GM12864 (cell line): ENCODE data around the gene THSD7A.

Experiments
- DNase-seq: peaks from one replicate; pipeline ENCODE4 v3.0.0-alpha.2; 2011; ENCODE audit warnings: low read depth
- H3K4me3 ChIP-seq: 2 replicates; pipeline ENCODE4 v1.5.1; 2011; ENCODE audit warnings: mild to moderate bottlenecking, low read depth, low read length, control low read depth
- TF ChIP-seq, protein P1 (sequence below): IDR thresholded peaks from 2 replicates; pipeline ENCODE4 v1.5.1; 2011; ENCODE audit warnings: low read depth, mild to moderate bottlenecking, moderate library complexity, low read length, control low read depth, inconsistent platforms; ENCODE audit errors: missing control alignments

The THSD7A gene

DNA sequence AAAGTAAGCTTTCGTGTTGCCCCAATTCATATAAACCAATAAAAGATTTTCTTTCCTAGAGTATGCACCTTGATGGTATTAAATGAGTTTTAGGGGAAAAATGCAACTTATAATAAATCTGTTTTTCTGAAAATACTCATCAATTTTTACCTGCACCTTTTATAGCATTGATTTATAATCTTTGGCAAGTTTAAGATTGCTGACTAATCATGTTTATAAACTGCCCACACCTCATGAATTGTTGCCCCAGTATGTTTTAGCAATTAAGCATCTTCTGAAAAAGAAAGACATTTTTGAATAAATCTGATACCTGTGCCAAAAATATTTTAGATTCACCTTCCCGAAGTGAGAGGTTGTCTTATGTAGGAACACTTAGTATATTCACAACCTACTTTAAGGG is 420.0 kb downstream of the THSD7A start:
- no peak overlapping the region for H3K4me3 ChIP-seq
- DNase-seq: no peak
- TF ChIP-seq, protein P1, sequence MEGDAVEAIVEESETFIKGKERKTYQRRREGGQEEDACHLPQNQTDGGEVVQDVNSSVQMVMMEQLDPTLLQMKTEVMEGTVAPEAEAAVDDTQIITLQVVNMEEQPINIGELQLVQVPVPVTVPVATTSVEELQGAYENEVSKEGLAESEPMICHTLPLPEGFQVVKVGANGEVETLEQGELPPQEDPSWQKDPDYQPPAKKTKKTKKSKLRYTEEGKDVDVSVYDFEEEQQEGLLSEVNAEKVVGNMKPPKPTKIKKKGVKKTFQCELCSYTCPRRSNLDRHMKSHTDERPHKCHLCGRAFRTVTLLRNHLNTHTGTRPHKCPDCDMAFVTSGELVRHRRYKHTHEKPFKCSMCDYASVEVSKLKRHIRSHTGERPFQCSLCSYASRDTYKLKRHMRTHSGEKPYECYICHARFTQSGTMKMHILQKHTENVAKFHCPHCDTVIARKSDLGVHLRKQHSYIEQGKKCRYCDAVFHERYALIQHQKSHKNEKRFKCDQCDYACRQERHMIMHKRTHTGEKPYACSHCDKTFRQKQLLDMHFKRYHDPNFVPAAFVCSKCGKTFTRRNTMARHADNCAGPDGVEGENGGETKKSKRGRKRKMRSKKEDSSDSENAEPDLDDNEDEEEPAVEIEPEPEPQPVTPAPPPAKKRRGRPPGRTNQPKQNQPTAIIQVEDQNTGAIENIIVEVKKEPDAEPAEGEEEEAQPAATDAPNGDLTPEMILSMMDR: no peak

DNA sequence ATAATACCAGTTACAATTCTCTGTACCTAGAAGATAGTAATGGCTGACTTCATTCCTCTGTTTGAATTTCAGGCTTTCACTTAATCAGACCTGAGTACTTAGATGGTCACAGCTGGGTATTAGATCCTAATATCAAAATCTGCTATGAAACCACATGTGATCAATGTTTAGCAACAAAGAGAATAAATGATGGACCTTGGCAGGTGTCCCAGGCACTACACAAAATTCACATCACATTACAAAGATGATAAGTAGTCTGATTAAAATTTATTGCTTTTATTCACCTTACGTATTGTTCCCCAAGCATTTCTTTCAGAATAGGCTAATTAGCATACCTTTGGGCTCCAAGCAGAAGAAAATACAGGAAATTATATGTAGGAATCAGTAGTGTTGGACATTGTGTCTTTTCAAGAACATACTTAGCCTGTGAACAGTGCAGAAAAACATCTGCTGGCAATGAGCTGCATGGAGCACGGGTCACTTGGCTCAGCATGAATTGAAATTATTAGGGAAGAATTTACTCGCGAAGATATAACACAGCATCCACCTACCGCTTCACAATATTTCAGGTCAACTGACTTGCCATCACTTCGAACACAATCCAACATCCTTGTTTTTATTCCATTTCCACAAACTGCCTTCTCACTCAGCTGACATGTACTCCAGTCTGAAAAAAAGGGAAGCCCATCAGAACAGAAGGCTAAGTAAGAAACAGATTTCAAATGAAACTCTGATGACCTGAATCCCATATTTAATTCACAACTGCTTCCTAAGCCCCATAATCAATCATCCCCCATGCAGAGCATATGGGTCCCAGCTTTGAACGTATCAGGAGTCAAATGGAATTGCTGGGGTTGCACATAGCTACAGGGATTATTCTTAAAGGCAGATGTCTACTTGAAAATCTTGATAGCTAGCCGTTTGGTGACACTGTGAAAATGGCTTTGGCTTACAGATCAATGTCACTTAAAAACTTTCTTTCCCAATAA is 421.0 kb downstream of the THSD7A start:
- TF ChIP-seq, protein P1: no peak
- H3K4me3 ChIP-seq: no peak overlapping the region
- DNase-seq: no peak

DNA sequence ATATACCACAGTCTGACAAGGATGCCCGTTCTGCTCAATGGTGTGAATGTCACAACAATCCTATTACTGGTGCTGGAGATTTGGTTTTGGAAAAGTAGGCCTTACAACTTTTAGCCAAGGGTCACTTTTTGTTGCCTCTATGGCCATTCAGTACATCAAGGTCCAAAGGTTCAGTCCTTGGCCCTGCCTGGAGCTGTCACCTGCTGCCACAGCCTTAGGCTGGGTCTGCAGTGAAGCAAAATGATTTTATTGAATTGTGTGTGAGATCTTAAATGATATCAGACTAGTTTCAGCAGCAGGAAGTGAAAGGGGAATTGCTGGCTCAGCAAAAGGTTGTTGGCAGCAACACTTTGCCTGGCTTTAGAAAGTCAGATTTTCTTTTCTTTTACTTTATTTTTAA is 427.6 kb downstream of the THSD7A start:
- DNase-seq: no peak
- no peak overlapping the region for H3K4me3 ChIP-seq
- TF ChIP-seq, protein P1: no peak

DNA sequence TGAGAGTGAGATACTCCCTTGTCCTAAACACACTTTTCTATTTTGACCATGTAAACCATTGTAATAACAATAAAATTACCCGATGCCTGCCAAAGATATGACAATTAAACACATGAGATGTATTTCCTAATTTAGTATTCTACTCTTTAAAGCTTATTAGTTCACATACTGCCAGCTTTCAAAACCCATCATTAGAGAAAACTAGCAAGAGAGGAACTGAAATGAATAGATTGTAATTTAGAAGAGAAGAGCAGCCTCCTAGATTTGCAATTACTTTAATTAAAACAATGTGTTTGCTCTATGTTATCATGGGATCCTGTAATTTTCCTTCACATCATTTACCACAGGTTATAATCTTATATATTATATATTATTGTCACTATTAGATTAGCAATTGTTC is 428.2 kb downstream of the THSD7A start:
- TF ChIP-seq, protein P1: no peak

DNA sequence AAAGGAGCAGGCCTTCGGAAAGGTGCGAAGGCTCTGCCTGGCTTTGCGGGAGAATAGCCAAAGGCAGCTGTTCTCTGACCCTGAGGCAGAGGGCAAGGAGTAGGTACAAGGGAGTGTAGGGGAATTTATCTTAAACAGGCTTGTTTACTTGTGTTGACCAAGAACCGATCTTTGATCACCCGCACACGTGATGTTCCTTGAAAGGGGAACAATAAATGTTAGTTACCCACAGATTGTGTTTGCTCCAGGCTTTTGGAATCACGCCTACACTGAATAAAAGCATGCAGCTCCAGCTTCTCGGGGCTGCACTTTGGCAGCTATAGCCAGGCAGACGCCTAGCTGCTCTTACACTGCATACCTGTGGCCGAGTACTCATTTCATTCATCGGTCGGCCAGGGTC is 437.6 kb downstream of the THSD7A start:
- H3K4me3 ChIP-seq: no peak overlapping the region
- DNase-seq: no peak
- TF ChIP-seq, protein P1: no peak

More for the DNA sequence above, 428.2 kb downstream of the THSD7A start:
- H3K4me3 ChIP-seq: no peak overlapping the region
- DNase-seq: no peak

DNA sequence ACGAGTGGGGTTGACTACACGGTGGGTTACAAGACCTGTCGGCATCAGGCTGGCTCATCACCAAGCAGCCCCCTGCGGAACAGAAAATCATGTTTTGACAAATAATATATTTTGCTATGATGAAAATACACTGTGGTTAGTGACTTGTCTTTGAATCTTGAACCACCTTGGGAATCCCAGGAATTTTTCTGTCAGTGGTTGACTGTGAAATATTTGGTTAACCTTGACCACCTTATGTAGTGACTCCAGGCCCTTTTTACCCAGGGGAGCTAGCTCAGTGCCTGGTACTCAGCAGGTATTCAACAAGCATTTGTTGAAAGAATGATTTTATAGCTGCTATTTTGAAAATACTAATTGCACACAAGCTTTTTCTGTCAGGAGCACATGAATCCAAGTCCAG is 452.4 kb downstream of the THSD7A start:
- no peak for DNase-seq
- H3K4me3 ChIP-seq: no peak overlapping the region
- TF ChIP-seq, protein P1: no peak
